Activated effector memory CD4-positive, alpha-beta T cell treated with Interleukin-2 at 50 U/mL for 16 hours (primary cell): ENCODE results near the gene CPN2.

Source experiments
- DNase-seq: peaks from one replicate; pipeline ENCODE4 v3.0.0-alpha.2; 2020

The CPN2 gene, protein sequence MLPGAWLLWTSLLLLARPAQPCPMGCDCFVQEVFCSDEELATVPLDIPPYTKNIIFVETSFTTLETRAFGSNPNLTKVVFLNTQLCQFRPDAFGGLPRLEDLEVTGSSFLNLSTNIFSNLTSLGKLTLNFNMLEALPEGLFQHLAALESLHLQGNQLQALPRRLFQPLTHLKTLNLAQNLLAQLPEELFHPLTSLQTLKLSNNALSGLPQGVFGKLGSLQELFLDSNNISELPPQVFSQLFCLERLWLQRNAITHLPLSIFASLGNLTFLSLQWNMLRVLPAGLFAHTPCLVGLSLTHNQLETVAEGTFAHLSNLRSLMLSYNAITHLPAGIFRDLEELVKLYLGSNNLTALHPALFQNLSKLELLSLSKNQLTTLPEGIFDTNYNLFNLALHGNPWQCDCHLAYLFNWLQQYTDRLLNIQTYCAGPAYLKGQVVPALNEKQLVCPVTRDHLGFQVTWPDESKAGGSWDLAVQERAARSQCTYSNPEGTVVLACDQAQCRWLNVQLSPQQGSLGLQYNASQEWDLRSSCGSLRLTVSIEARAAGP

DNA sequence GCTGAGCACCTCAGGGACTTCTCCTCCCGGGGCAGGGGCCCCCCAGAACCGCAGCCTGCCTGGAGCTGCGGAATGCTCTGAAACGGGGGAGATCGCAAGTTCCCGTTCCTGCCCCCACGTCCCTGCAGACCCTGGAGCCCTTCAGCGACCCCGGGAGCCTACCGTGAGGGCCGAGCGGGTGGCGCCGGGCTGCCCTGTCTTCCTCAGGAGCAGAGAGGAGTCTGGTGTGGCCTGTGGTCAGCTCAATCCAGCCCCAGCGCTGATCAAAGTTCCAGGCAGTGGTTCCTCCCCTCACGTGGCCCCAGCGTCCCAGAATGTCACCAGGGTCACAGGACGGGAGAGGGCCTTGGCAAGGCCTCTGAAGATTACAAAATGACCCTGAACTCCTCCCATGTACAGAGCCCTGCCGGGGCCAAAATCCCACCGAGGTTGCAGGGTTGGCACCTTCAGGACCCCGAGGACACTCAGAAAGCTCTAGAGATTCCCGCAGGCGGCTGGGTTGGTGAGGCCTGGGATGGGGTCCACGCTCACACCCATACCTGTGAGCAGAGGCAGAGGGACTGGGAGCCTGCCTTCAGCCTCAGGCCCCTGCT lies at the start of gene CPN2:
TSS of gene CPN2 (minus strand) at position 249 of the 593 bp plus-strand sequence. CDS start 8,626 bp downstream, outside the sequence.
- no peak for DNase-seq

- DNase-seq = no peak
Measured at GRCh38 chr3:194399874-194400411, 48.8 kb upstream of the CPN2 start.

GRCh38 chr3:194399166-194399565 lies 48.0 kb upstream of the CPN2 start, which contains the start of gene GP5:
TSS of gene GP5 (minus strand) at chr3:194399266. CDS start at chr3:194398282, 984 bp downstream.
- no peak for DNase-seq

- DNase-seq = peak; percentile 23
Measured at GRCh38 chr3:194397757-194398312, 46.7 kb upstream of the CPN2 start.

DNA sequence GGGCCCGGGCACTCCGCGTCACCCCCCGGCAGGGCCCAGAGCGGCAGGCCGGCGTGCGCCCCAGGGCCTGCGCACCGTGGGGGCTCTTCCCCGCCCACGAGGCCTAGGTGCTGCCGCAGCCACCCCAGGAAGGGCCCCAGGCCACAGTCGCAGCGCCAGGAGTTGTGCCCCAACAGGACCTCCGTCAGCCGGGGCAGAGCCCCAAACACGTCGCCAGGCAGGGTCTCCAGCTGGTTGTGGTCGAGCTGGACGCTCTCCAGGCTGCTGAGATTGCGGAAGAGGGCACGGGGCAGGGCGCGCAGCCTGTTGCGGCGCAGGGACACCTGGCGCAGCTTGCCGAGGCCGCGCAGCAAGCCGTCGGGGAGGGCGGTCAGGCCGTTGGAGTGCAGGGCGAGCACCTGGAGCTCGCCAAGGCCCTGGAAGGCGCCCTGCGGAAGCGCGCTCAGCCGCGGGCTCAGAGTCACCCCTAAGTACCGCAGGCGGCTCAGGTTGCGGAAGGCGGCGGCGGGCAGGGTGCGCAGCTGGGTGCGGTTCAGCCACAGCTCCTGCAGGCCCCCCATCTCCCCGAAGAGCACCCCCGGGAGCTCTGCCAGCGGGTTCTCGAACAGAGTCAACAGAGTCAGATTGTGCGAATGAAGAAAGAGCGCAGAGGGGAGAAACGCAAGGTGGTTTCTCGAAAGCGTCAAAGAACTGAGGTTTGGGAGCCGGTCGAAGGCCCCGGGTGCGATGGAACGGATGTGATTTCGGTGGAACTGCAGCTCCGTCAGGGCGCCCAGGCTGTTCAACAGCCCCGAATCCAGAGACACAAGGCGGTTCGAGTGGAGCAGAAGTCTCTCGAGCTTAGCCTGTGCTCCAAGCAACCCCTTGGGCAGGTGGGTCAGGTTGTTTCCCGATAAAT lies 46.0 kb upstream of the CPN2 start:
- peak; percentile 29 for DNase-seq

- DNase-seq = no peak
Measured at GRCh38 chr3:194396539-194396858, 45.4 kb upstream of the CPN2 start.

DNA sequence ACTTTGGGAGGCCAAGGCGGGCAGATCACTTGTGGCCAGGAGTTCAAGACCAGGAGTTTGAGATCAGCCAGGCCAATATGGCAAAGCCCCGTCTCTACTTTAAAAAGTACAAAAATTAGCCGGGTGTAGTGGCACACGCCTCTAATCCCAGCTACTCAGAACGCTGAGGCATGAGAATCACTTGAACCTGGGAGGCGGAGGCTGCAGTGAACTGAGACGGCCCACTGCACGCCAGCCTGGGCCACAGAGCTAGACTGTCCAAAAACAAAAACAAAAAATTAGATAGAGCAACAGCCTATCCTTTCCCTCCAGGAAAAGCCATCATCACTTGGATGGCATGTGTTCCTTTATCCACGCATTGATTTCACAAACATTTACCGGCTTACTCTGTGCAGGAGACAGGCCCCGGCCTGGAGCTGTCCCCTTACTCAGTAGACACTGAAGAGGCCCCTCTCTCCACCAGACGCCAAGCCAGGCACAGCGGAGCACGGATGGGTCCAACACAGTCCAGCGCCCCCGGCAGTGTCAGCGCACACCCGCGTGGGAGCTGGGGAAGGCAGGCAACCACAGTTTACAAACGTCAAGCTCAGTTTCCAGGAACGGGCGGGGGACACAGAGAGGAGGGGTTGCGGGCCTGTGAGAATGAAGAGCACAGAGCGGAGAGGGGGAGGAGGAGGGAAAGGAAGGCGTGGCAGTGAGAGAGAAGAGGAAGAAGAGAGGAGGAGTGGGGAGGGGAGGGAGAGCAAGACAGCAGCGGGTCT lies 44.8 kb upstream of the CPN2 start:
- peak; percentile 43 for DNase-seq

- DNase-seq = no peak
Measured at GRCh38 chr3:194395212-194395611, 44.1 kb upstream of the CPN2 start.

- no peak for DNase-seq
Measured at GRCh38 chr3:194392576-194392975, 41.4 kb upstream of the CPN2 start.

- DNase-seq = no peak
Measured at GRCh38 chr3:194390835-194391234, 39.7 kb upstream of the CPN2 start.

- no peak for DNase-seq
Measured at GRCh38 chr3:194389269-194389668, 38.1 kb upstream of the CPN2 start.

DNA sequence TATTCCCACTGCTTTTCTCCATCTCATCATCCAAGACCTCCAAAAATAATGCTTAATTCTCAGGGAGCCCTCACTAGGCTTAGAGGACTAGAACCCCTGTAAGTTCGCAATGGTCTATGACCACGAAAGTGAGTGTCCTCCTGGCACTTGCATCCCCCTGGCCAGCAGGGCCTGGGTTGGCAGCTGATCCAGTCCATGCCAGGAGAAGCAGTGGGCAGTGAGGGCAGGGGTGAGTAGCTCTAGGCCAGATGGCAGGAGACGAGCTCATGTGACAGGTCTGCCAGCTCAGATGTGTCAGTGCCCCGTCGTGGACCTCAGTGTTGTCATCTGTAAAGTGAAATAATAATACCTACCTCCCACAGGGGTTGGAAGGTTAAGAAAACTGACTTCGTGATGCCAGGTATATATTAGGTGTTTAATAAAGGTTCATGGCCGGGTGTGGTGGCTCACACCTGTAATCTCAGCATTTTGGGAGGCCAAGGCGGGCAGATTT lies 36.8 kb upstream of the CPN2 start:
- no peak for DNase-seq

DNA sequence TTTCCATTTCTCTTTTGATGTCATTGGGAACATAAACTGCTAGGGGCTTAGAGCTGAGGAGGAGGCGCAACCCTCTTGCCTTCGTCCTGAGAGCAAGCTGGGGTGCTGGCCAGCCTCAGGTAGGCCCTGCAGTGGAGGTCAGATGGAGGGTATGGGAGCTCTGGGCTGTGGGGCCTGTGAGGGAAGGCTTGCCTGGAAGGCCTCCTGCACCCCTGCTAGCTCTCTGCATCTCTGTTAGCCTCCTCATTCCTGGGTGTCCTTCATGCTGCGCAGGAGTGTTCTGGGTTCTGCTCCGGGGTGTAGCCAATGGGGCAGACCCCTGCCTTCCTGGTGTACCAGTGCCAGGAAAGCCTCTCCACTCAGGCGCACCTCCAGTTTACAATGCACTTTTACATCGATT lies 36.1 kb upstream of the CPN2 start:
- no peak for DNase-seq

GRCh38 chr3:194386648-194387047 lies 35.5 kb upstream of the CPN2 start:
- no peak for DNase-seq

GRCh38 chr3:194386066-194386465 lies 34.9 kb upstream of the CPN2 start:
- no peak for DNase-seq

GRCh38 chr3:194384569-194385001 lies 33.5 kb upstream of the CPN2 start:
- DNase-seq = no peak

GRCh38 chr3:194384156-194384555 lies 33.0 kb upstream of the CPN2 start:
- DNase-seq = no peak

DNA sequence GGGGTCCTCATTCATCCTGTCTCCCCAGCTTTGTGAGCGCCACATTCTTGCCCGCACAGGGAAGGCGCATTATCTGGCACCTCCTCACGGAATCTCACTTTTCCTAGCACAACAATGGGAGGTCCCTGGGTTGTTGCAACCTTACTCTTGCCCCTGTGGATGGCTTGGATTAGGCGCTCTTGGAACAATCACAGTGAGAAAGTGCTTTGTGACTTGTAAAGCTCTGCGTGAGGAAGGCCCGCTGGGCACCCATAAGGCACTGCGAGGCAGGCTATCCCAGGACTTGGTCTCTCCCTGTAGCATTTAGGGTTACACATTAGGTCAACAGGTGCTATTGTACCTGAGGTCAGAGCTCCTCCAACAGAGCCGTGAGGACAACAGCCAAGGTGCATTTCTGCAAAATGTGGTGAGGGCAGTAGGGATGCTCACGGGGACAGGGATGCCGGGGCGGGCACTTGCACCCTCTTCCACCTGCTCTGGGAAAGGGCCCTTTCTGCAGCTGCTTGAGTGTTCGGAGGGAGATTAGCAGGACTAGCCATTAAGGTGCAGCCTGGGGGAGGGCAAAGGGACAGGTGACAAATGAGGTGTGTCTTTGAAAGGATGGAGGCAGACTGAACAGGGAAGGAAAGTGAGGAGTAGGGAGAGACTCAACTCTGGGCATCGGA lies 32.3 kb upstream of the CPN2 start:
- DNase-seq = no peak

DNA sequence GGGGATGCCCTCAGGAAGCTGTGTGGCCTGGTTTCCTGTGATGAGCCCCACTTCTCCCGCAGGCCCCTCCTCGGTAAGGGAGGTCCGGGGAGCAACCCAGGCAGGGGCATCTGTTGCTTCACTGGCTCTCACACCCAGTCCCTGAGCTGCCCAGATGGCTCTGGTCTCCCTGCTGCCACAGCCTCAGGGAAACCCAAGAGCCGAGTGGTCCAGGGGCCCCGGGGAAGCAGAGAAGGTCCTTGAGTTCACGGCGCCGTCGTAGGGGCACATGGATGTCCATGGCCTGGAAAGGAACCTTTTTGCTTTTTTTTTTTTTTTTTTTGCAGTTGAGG lies 31.7 kb upstream of the CPN2 start:
- DNase-seq = no peak

- DNase-seq = no peak
Measured at GRCh38 chr3:194382196-194382891, 31.2 kb upstream of the CPN2 start.
